ENCODE results near the gene CADPS. TPM values are rescaled to one million over a fixed set of nuclear protein-coding genes. Genes with fewer than 3 reads are reported as not detected.

CADPS gene
- total and polyA plus RNA-seq, 9 of the 15 experiments (the other 6 are each of a cell fraction or from before 2014, with no cell fraction given): not detected

DNA sequence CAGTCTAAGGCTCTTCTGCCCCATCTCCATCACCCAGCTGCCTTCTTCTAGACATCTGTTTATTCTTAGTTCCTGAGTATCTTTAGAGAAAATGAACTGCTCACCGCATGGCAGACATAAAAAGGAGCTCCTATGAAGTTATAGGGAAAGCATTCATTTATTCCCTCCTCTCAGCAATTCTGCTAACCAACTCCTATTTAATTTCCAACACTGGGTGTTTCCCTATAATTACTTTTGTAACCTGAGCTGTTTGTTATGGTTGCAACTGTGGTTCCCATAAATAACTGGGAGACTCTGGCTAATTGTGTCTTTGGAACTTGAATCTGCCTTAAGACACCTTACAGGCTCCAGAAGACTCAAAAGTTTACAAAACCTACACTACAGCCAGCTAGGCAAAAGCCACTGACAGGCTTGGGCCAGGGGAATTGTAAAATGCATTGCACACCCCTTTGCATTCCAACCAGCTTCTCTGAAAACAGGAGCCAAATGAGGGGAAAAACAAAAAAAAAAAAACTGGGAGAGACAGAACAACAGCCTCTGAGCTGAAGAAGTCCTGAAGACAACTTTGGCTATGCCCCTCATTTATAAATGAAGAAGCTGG lies 270.4 kb downstream of the CADPS start:
- no peak for TF ChIP-seq CHD2 (IDR thresholded peaks at IDR 0.05; ENCODE audit: low read depth, low read length)
- Histone ChIP-seq H3K4me2 (ENCODE audit: insufficient read depth, low read length) (no peak overlapping the region), H3K27me3 (ENCODE audit: control insufficient read depth in 2 of 2, insufficient read depth in 2 of 2, low read length in 2 of 2) (no peaks in the 10 kb centered on the region), H3K4me3 (no peak overlapping the region), H3K36me3 (ENCODE audit: control insufficient read depth, insufficient read depth, low read length) (no peaks in the 10 kb centered on the region), H3K27ac (ENCODE audit: extremely low read depth, low read depth, low read length) (no peak overlapping the region), H3K9ac (ENCODE audit: insufficient read depth in 1 of 2, low read depth in 2 of 2, low read length in 2 of 2) (no peak overlapping the region), H4K20me1 (replicated peaks; ENCODE audit: control insufficient read depth, insufficient read depth, low read length) (no peaks in the 10 kb centered on the region), H2AFZ (ENCODE audit: low read depth, low read length) (no peak overlapping the region), H3K4me1 (replicated peaks in 1 of 2; ENCODE audit: control insufficient read depth in 2 of 2, insufficient read depth in 2 of 2, low read length in 2 of 2) (no peaks in the 10 kb centered on the region), H3K79me2 (ENCODE audit: control insufficient read depth, insufficient read depth, low read length) (no peaks in the 10 kb centered on the region), H3K9me3 (replicated peaks; ENCODE audit: control insufficient read depth, insufficient read depth, low read depth, low read length) (no peaks in the 10 kb centered on the region), H3K9me1 (ENCODE audit: control insufficient read depth, insufficient read depth, low read length) (no peaks in the 10 kb centered on the region)
- intact Hi-C loops (cut with micrococcal nuclease): no loop called here
- ChIA-PET POLR2A (no interaction called here), CTCF (ENCODE audit: low intra/inter-chr PET ratio) (no interaction called here)
- ATAC-seq: no peak
- 0% methylated on average over 1 of the region's 1 CpG for WGBS (ENCODE audit: insufficient coverage, low coverage, missing lambda C conversion rate)
- BruUV-seq (replicated peaks): no TSS peak
- in situ Hi-C loops (cut with MboI): no loop called here
- FAIRE-seq: no peak
- no peak for DNase-seq (ENCODE audit: extremely low read depth in 1 of 4, low spot score in 3 of 4)

DNA sequence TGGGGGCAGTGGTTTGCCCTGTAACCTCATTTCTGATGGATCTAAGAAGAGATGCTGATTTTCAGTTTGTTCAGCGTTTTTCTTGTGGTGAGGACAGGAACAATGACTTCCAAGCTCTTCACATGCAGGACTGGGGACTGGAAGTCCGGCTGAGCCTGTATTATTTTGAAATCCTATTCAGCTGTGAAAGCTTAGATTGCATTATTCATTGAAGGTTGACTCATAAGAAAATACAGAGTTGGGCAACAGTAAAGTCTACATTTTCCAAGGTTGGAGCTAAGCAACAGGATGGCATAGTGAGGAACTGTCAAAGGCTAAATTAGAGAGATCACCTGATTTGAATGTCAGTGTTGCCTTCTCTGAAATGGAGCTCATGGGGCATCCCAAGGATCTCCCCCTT lies 270.9 kb downstream of the CADPS start:
- no TSS peak for BruUV-seq (replicated peaks)
- Histone ChIP-seq H3K4me1 (replicated peaks in 1 of 2; ENCODE audit: control insufficient read depth in 2 of 2, insufficient read depth in 2 of 2, low read length in 2 of 2) (no peaks in the 10 kb centered on the region), H2AFZ (ENCODE audit: low read depth, low read length) (no peak overlapping the region), H3K79me2 (ENCODE audit: control insufficient read depth, insufficient read depth, low read length) (no peaks in the 10 kb centered on the region), H3K9me3 (replicated peaks; ENCODE audit: control insufficient read depth, insufficient read depth, low read depth, low read length) (no peaks in the 10 kb centered on the region), H3K27me3 (ENCODE audit: control insufficient read depth in 2 of 2, insufficient read depth in 2 of 2, low read length in 2 of 2) (no peaks in the 10 kb centered on the region), H3K4me2 (ENCODE audit: insufficient read depth, low read length) (no peak overlapping the region), H3K9ac (ENCODE audit: insufficient read depth in 1 of 2, low read depth in 2 of 2, low read length in 2 of 2) (no peak overlapping the region), H3K4me3 (no peak overlapping the region), H3K36me3 (ENCODE audit: control insufficient read depth, insufficient read depth, low read length) (no peaks in the 10 kb centered on the region), H3K27ac (ENCODE audit: extremely low read depth, low read depth, low read length) (no peak overlapping the region), H4K20me1 (replicated peaks; ENCODE audit: control insufficient read depth, insufficient read depth, low read length) (no peaks in the 10 kb centered on the region), H3K9me1 (ENCODE audit: control insufficient read depth, insufficient read depth, low read length) (no peaks in the 10 kb centered on the region)
- intact Hi-C loops (cut with micrococcal nuclease) (no loop called here), in situ Hi-C loops (cut with MboI) (no loop called here)
- WGBS (ENCODE audit: insufficient coverage, low coverage, missing lambda C conversion rate): 0% methylated on average over 2 of the region's 2 CpGs
- ATAC-seq: no peak
- ChIA-PET POLR2A (no interaction called here), CTCF (ENCODE audit: low intra/inter-chr PET ratio) (no interaction called here)
- DNase-seq (ENCODE audit: extremely low read depth in 1 of 4, low spot score in 3 of 4): no peak
- no peak for FAIRE-seq
- TF ChIP-seq FOS (IDR thresholded peaks at IDR 0.05; ENCODE audit: extremely low read depth, insufficient read length) (no peak), TBP (optimal IDR thresholded peaks at IDR 0.05; ENCODE audit: low read depth, low read length) (no peak), TOE1 (IDR thresholded peaks at IDR 0.05; ENCODE audit: borderline replicate concordance) (no peak), TOE1 (CRISPR knock-in tag; IDR thresholded peaks at IDR 0.05; ENCODE audit: borderline replicate concordance, low read depth) (no peak), ATF1 (CRISPR knock-in tag; IDR thresholded peaks at IDR 0.05) (no peak), ATF1 (tag; IDR thresholded peaks at IDR 0.05) (no peak), ZNF695 (CRISPR knock-in tag; IDR thresholded peaks at IDR 0.05) (no peak), SIN3B (IDR thresholded peaks at IDR 0.05; ENCODE audit: low read depth) (no peak), ZNF57 (CRISPR knock-in tag; IDR thresholded peaks at IDR 0.05) (no peak), NFE2L1 (tag; IDR thresholded peaks at IDR 0.05; ENCODE audit: borderline replicate concordance, low read depth) (no peak)
- TF ChIP-seq, protein P1, sequence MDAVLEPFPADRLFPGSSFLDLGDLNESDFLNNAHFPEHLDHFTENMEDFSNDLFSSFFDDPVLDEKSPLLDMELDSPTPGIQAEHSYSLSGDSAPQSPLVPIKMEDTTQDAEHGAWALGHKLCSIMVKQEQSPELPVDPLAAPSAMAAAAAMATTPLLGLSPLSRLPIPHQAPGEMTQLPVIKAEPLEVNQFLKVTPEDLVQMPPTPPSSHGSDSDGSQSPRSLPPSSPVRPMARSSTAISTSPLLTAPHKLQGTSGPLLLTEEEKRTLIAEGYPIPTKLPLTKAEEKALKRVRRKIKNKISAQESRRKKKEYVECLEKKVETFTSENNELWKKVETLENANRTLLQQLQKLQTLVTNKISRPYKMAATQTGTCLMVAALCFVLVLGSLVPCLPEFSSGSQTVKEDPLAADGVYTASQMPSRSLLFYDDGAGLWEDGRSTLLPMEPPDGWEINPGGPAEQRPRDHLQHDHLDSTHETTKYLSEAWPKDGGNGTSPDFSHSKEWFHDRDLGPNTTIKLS (IDR thresholded peaks at IDR 0.05; ENCODE audit: borderline replicate concordance, low read depth): no peak

Data from K562 (cell line).